SK-N-SH (cell line): Measurements from ENCODE around the gene THBS1. TPM values are rescaled to one million over a fixed set of nuclear protein-coding genes. Genes with fewer than 3 reads are reported as not detected.

Experiments used
- CTCF ChIP-seq: fragments of 200-600 bp; sonication (generic); IDR thresholded peaks from 2 replicates; pipeline ENCODE4 v1.6.1; 2017; ENCODE audit warnings: antibody characterized with exemption, mild to moderate bottlenecking, moderate library complexity
- FOXJ3 ChIP-seq: sonication (generic); formaldehyde crosslinking; IDR thresholded peaks from 2 replicates; pipeline ENCODE4 v1.5.1; 2020; ENCODE audit warnings: mild to moderate bottlenecking, missing genetic modification reagents
- FOXM1 ChIP-seq: IDR thresholded peaks from 2 replicates; pipeline ENCODE4 v1.4.0; 2012; ENCODE audit warnings: low read depth, mild to moderate bottlenecking
- MEF2A ChIP-seq: IDR thresholded peaks from 2 replicates; pipeline ENCODE4 v1.4.0; 2012; ENCODE audit warnings: low read depth, borderline replicate concordance
- MXI1 ChIP-seq: IDR thresholded peaks from 2 replicates; pipeline ENCODE4 v1.6.1; 2012; ENCODE audit warnings: mild to moderate bottlenecking, low read depth, low read length, improper control_type of control experiment
- NRF1 ChIP-seq: IDR thresholded peaks from 2 replicates; pipeline ENCODE4 v1.6.1; 2012; ENCODE audit warnings: low read depth, mild to moderate bottlenecking, low read length
- POLR2AphosphoS5 ChIP-seq: IDR thresholded peaks from 2 replicates; pipeline ENCODE4 v1.6.1; 2012; ENCODE audit warnings: low read depth, low read length
- TCF12 ChIP-seq: IDR thresholded peaks from 2 replicates; pipeline ENCODE4 v1.4.0; 2012
- TEAD4 ChIP-seq: IDR thresholded peaks from 2 replicates; pipeline ENCODE4 v1.4.0; 2012; ENCODE audit warnings: mild to moderate bottlenecking, borderline replicate concordance; ENCODE audit not compliant: insufficient read depth
- polyA plus RNA-seq, 3 experiments: library from polyadenylated mRNA; depleted of rRNA; stranded (reverse); fragments of >200 nt; gene quantifications; 2 replicates each; pipeline ENCODE4 v1.2.3, GENCODE V29; 2012
- TF ChIP-seq, protein P1 (sequence below): IDR thresholded peaks from 2 replicates; pipeline ENCODE4 v1.4.0; 2012; ENCODE audit warnings: low read depth
- TF ChIP-seq, protein P2 (sequence below): IDR thresholded peaks from 2 replicates; pipeline ENCODE4 v1.4.0; 2012; ENCODE audit warnings: low read depth, borderline replicate concordance
- TF ChIP-seq, protein P3 (sequence below): IDR thresholded peaks from 2 replicates; pipeline ENCODE4 v1.6.1; 2012; ENCODE audit warnings: mild to moderate bottlenecking, low read depth, low read length, moderate library complexity
- TF ChIP-seq, protein P4 (sequence below): fragments of 150-350 bp; IDR thresholded peaks from 2 replicates; pipeline ENCODE4 v1.6.1; 2017; ENCODE audit warnings: antibody characterized with exemption, low read length, low read depth, borderline replicate concordance

Gene THBS1
- polyA plus RNA-seq, 1 of the 3 experiments (the other 2 are of a cell fraction), result 117 TPM

DNA sequence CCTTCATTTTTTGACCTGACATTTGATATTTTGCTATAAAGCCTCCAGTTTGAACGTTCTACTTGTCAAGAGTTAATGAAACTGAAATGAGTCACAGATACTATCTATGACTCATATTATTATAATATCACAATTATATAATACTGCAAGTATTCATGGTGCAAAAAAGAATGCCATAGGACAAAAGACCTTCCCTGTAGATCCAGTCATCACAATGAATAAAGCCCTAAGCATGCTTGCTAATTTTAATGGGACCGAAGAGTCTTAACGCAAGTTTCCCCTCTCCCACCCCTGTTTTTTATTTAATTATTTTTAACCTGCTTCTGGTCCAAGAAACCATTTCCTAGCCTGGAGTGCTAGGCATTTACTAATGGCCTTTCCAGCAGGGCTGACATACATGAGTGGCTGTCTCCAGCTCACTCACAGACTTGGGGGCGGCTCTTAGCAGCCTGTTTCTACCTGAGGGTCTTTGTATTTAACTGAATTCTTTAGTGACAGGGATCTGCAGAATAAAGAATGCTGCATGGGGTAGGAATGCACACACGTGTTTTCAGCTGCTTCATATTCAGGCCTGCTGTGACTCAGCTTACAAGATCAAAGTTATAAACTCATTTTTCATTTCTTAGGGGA is 61.2 kb downstream of the THBS1 start (continued):
- TF ChIP-seq, protein P1, sequence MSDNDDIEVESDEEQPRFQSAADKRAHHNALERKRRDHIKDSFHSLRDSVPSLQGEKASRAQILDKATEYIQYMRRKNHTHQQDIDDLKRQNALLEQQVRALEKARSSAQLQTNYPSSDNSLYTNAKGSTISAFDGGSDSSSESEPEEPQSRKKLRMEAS, result peak; percentile 70
- no peak for TF ChIP-seq FOXM1
- peak; percentile 51 for TF ChIP-seq TEAD4
- TF ChIP-seq MXI1, result no peak
- TF ChIP-seq, protein P2, sequence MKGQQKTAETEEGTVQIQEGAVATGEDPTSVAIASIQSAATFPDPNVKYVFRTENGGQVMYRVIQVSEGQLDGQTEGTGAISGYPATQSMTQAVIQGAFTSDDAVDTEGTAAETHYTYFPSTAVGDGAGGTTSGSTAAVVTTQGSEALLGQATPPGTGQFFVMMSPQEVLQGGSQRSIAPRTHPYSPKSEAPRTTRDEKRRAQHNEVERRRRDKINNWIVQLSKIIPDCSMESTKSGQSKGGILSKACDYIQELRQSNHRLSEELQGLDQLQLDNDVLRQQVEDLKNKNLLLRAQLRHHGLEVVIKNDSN, result peak; percentile 6; the same call in 1 of the 2 replicates
- peak; percentile 80; the same call in 1 of the 2 replicates for TF ChIP-seq TCF12
- no peak for TF ChIP-seq CTCF
- TF ChIP-seq NRF1, result no peak
- TF ChIP-seq FOXJ3, result no peak
- TF ChIP-seq, protein P3, sequence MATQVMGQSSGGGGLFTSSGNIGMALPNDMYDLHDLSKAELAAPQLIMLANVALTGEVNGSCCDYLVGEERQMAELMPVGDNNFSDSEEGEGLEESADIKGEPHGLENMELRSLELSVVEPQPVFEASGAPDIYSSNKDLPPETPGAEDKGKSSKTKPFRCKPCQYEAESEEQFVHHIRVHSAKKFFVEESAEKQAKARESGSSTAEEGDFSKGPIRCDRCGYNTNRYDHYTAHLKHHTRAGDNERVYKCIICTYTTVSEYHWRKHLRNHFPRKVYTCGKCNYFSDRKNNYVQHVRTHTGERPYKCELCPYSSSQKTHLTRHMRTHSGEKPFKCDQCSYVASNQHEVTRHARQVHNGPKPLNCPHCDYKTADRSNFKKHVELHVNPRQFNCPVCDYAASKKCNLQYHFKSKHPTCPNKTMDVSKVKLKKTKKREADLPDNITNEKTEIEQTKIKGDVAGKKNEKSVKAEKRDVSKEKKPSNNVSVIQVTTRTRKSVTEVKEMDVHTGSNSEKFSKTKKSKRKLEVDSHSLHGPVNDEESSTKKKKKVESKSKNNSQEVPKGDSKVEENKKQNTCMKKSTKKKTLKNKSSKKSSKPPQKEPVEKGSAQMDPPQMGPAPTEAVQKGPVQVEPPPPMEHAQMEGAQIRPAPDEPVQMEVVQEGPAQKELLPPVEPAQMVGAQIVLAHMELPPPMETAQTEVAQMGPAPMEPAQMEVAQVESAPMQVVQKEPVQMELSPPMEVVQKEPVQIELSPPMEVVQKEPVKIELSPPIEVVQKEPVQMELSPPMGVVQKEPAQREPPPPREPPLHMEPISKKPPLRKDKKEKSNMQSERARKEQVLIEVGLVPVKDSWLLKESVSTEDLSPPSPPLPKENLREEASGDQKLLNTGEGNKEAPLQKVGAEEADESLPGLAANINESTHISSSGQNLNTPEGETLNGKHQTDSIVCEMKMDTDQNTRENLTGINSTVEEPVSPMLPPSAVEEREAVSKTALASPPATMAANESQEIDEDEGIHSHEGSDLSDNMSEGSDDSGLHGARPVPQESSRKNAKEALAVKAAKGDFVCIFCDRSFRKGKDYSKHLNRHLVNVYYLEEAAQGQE, result no peak
- TF ChIP-seq POLR2AphosphoS5, result no peak
- TF ChIP-seq, protein P4, sequence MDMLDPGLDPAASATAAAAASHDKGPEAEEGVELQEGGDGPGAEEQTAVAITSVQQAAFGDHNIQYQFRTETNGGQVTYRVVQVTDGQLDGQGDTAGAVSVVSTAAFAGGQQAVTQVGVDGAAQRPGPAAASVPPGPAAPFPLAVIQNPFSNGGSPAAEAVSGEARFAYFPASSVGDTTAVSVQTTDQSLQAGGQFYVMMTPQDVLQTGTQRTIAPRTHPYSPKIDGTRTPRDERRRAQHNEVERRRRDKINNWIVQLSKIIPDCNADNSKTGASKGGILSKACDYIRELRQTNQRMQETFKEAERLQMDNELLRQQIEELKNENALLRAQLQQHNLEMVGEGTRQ, result no peak
- TF ChIP-seq MEF2A, result peak; percentile 85
